H9 (cell line): Measurements from ENCODE around the gene CEP128. TPM values are rescaled to one million over a fixed set of nuclear protein-coding genes. Genes with fewer than 3 reads are reported as not detected.

Source experiments
- DNase-seq: peaks from one replicate; pipeline ENCODE4 v3.0.0-alpha.2; 2017
- H2AFZ ChIP-seq: one replicate; pipeline ENCODE4 v1.6.1; 2013; ENCODE audit warnings: mild to moderate bottlenecking, low read length, control low read depth, moderate library complexity
- H2AK5ac ChIP-seq: 2 replicates; pipeline ENCODE4 v1.6.1; 2013; ENCODE audit warnings: low read length, control low read depth, mixed read lengths; ENCODE audit not compliant: insufficient read length
- H2BK120ac ChIP-seq: one replicate; pipeline ENCODE4 v1.6.1; 2013; ENCODE audit warnings: low read depth, mild to moderate bottlenecking, low read length, control low read depth, inconsistent platforms; ENCODE audit not compliant: poor library complexity, severe bottlenecking
- H2BK12ac ChIP-seq: 2 replicates; pipeline ENCODE4 v1.6.1; 2013; ENCODE audit warnings: low read length, control low read depth, mixed read lengths, low read depth; ENCODE audit not compliant: insufficient read length
- H2BK15ac ChIP-seq: 2 replicates; pipeline ENCODE4 v1.6.1; 2013; ENCODE audit warnings: low read depth, low read length, control low read depth
- H2BK20ac ChIP-seq: one replicate; pipeline ENCODE4 v1.6.1; 2013; ENCODE audit warnings: low read depth, mild to moderate bottlenecking, low read length, control low read depth, inconsistent platforms; ENCODE audit not compliant: poor library complexity, severe bottlenecking
- H2BK5ac ChIP-seq: 2 replicates; pipeline ENCODE4 v1.6.1; 2013; ENCODE audit warnings: low read length, control low read depth, mixed read lengths; ENCODE audit not compliant: insufficient read length
- H3K14ac ChIP-seq: 2 replicates; pipeline ENCODE4 v1.6.1; 2013; ENCODE audit warnings: low read length, control low read depth; ENCODE audit not compliant: insufficient read depth
- H3K18ac ChIP-seq: 2 replicates; pipeline ENCODE4 v1.6.1; 2013; ENCODE audit warnings: low read depth, mild to moderate bottlenecking, mixed read lengths, low read length, control low read depth; ENCODE audit not compliant: insufficient read length
- H3K23ac ChIP-seq: 2 replicates; pipeline ENCODE4 v1.6.1; 2013; ENCODE audit warnings: low read length, control low read depth, mixed read lengths, low read depth; ENCODE audit not compliant: insufficient read length
- H3K23me2 ChIP-seq: 2 replicates; pipeline ENCODE4 v1.6.1; 2013; ENCODE audit warnings: low read depth, mild to moderate bottlenecking, mixed read lengths, low read length, control low read depth; ENCODE audit not compliant: insufficient read length, poor library complexity, severe bottlenecking
- H3K27ac ChIP-seq: 2 replicates; pipeline ENCODE4 v1.5.1; 2013; ENCODE audit warnings: low read length, control low read depth, mixed read lengths, low read depth; ENCODE audit not compliant: insufficient read length
- H3K27me3 ChIP-seq: 2 replicates; pipeline ENCODE4 v1.6.1; 2013; ENCODE audit warnings: low read length, control low read depth, inconsistent platforms; ENCODE audit not compliant: insufficient read depth
- H3K4ac ChIP-seq: 2 replicates; pipeline ENCODE4 v1.6.1; 2013; ENCODE audit warnings: low read depth, mild to moderate bottlenecking, control low read depth, inconsistent platforms, low read length, moderate library complexity
- H3K4me1 ChIP-seq: 2 replicates; pipeline ENCODE4 v1.6.1; 2013; ENCODE audit warnings: low read length, control low read depth, inconsistent platforms; ENCODE audit not compliant: insufficient read depth
- H3K4me2 ChIP-seq: 2 replicates; pipeline ENCODE4 v1.6.1; 2013; ENCODE audit warnings: low read length, control low read depth, mixed read lengths; ENCODE audit not compliant: insufficient read length, insufficient read depth
- H3K56ac ChIP-seq: 2 replicates; pipeline ENCODE4 v1.6.1; 2013; ENCODE audit warnings: low read depth, mild to moderate bottlenecking, mixed read lengths, low read length, control low read depth; ENCODE audit not compliant: insufficient read length
- H3K79me1 ChIP-seq: 2 replicates; pipeline ENCODE4 v1.6.1; 2013; ENCODE audit warnings: low read depth, mild to moderate bottlenecking, moderate library complexity, low read length, control low read depth, inconsistent platforms; ENCODE audit not compliant: insufficient read depth, poor library complexity, severe bottlenecking
- H3K79me2 ChIP-seq: 2 replicates; pipeline ENCODE4 v1.6.1; 2013; ENCODE audit warnings: low read length, control low read depth, inconsistent platforms; ENCODE audit not compliant: insufficient read depth
- H3K9ac ChIP-seq: 2 replicates; pipeline ENCODE4 v1.6.1; 2013; ENCODE audit warnings: low read length, control low read depth, mixed read lengths; ENCODE audit not compliant: insufficient read length; ENCODE audit errors: extremely low read depth
- H3K9me3 ChIP-seq: one replicate; pipeline ENCODE4 v1.6.1; 2013; ENCODE audit warnings: low read depth, low read length, inconsistent platforms; ENCODE audit not compliant: control insufficient read depth
- H3T11ph ChIP-seq: one replicate; pipeline ENCODE4 v1.6.1; 2013; ENCODE audit warnings: mild to moderate bottlenecking, low read length, control low read depth, inconsistent platforms
- H4K20me1 ChIP-seq: one replicate; pipeline ENCODE4 v1.6.1; 2013; ENCODE audit not compliant: control insufficient read depth, insufficient read length, insufficient read depth
- H4K5ac ChIP-seq: 2 replicates; pipeline ENCODE4 v1.6.1; 2013; ENCODE audit warnings: low read depth, mild to moderate bottlenecking, mixed read lengths, low read length, control low read depth; ENCODE audit not compliant: insufficient read length
- H4K8ac ChIP-seq: replicated peaks from 2 replicates; pipeline ENCODE4 v1.6.1; 2013; ENCODE audit warnings: low read length, control low read depth, mixed read lengths, low read depth; ENCODE audit not compliant: insufficient read length
- H4K91ac ChIP-seq: 2 replicates; pipeline ENCODE4 v1.6.1; 2013; ENCODE audit warnings: low read depth, mild to moderate bottlenecking, moderate library complexity, mixed read lengths, low read length, control low read depth; ENCODE audit not compliant: insufficient read length
- H3K27ac Mint-ChIP-seq, 3 experiments: 2 replicates in 2 of 3; 3 replicates in 1 of 3; pipeline ENCODE4 v1.8.0; 2020 to 2021; ENCODE audit warnings: mixed read lengths in 3 of 3, mild to moderate bottlenecking in 1 of 3, moderate library complexity in 1 of 3
- H3K27me3 Mint-ChIP-seq: 2 replicates; pipeline ENCODE4 v1.8.0; 2021; ENCODE audit warnings: low read depth, mild to moderate bottlenecking, moderate library complexity, mixed read lengths
- H3K36me3 Mint-ChIP-seq, 3 experiments: 2 replicates in 2 of 3; 3 replicates in 1 of 3; pipeline ENCODE4 v1.8.0; 2020 to 2021; ENCODE audit warnings: low read depth in 3 of 3, mixed read lengths in 3 of 3; ENCODE audit not compliant: insufficient read depth in 1 of 3
- H3K4me1 Mint-ChIP-seq, 2 experiments: 2 replicates each; pipeline ENCODE4 v1.8.0; 2020; ENCODE audit warnings: mixed read lengths in 2 of 2
- H3K4me3 Mint-ChIP-seq, 2 experiments: 2 replicates in 1 of 2; 3 replicates in 1 of 2; pipeline ENCODE4 v1.8.0; 2020 to 2021; ENCODE audit warnings: mild to moderate bottlenecking in 2 of 2, mixed read lengths in 2 of 2, moderate library complexity in 1 of 2
- H3K9me3 Mint-ChIP-seq, 2 experiments: 2 replicates in 1 of 2; 3 replicates in 1 of 2; pipeline ENCODE4 v1.8.0; 2020; ENCODE audit warnings: mild to moderate bottlenecking in 2 of 2, mixed read lengths in 2 of 2, moderate library complexity in 1 of 2
- CTCF ChIP-seq: fragments of 200-600 bp; sonication (generic); conservative IDR thresholded peaks from 3 replicates; pipeline ENCODE4 v1.8.0; 2021; ENCODE audit warnings: antibody characterized with exemption, mild to moderate bottlenecking
- WGBS: extraction: QIAGEN DNeasy Blood & Tissue Kit; methylation state at CpG from one replicate; pipeline ENCODE4 v1.1.7; 2013; ENCODE audit warnings: missing lambda C conversion rate, low lambda C conversion rate, mixed read lengths; ENCODE audit not compliant: insufficient read length; ENCODE audit errors: extremely low coverage; 5-methylcytosine and 5-hydroxymethylcytosine counted together
- total RNA-seq: library from RNA; stranded (reverse); gene quantifications from 2 replicates; pipeline ENCODE4 v1.2.1, GENCODE V29; 2021

CEP128 gene
- total RNA-seq, 1 experiment from 2014 or later = 16.3 TPM

DNA sequence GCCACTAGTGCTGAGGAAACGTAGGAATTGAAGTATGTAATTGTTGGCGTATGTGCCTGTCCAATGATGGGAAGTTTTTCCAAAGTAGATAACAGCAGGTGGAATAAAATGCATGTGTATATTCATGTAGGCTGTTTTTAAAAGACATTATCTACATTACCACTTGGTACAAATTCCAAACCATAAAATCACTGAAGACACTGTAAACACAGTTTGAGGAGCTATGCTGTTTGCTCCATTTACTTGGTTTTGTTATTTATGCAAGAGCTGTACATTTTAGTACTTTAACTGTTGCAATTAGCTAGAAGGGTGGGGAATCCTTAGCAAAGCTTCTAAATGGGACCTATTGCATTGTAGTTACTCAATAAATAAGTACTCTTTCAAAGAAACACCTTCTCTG lies 455.8 kb downstream of the CEP128 start:
- H3K14ac ChIP-seq = no peak overlapping the region
- no peak overlapping the region for H2BK20ac ChIP-seq
- no peaks in the 10 kb centered on the region; the same call in 1 of the 2 replicates for H3K4me1 ChIP-seq
- DNase-seq = no peak
- no peak overlapping the region for H3K27ac Mint-ChIP-seq
- no peaks in the 10 kb centered on the region; the same call in 1 of the 2 replicates for H3K27me3 Mint-ChIP-seq
- WGBS = 100% methylated on average over 2 of the region's 2 CpGs
- no peak overlapping the region for H2AFZ ChIP-seq
- no peak overlapping the region for H4K91ac ChIP-seq
- H3K23me2 ChIP-seq = no peaks in the 10 kb centered on the region
- no peak overlapping the region for H2BK5ac ChIP-seq
- H3K27me3 ChIP-seq = no peaks in the 10 kb centered on the region
- H4K8ac ChIP-seq = no peak overlapping the region
- H2BK12ac ChIP-seq = no peak overlapping the region
- H3K27ac ChIP-seq = no peak overlapping the region
- H3K56ac ChIP-seq = no peak overlapping the region
- no peaks in the 10 kb centered on the region for H3K9me3 ChIP-seq
- H3K9me3 Mint-ChIP-seq = peaks cover 4 to 6% of the 10 kb centered on the region in 2 experiments; a peak in 2 of 5 replicates
- no peaks in the 10 kb centered on the region for H4K20me1 ChIP-seq
- H3K4me3 Mint-ChIP-seq = no peak overlapping the region
- H3K18ac ChIP-seq = no peak overlapping the region
- H3T11ph ChIP-seq = no peak overlapping the region
- H3K36me3 Mint-ChIP-seq = no peaks in the 10 kb centered on the region; a peak in 1 of 7 replicates
- no peak overlapping the region for H4K5ac ChIP-seq
- H3K79me1 ChIP-seq = no peaks in the 10 kb centered on the region
- H2AK5ac ChIP-seq = no peak overlapping the region
- H2BK15ac ChIP-seq = no peak overlapping the region
- TF ChIP-seq CTCF = no peak
- no peak overlapping the region for H3K23ac ChIP-seq
- no peak overlapping the region for H3K4ac ChIP-seq
- H2BK120ac ChIP-seq = no peak overlapping the region
- H3K4me2 ChIP-seq = no peak overlapping the region
- no peak overlapping the region for H3K9ac ChIP-seq
- H3K79me2 ChIP-seq = no peaks in the 10 kb centered on the region
- peaks cover 3 to 6% of the 10 kb centered on the region in 2 experiments; a peak in 3 of 4 replicates for H3K4me1 Mint-ChIP-seq
